HL-60/S4 treated with retinoic acid at 250 ng/mL for 4 days and 3 days (cell line): ENCODE results near the gene ANKS6.

Experiments
- in situ Hi-C: fragments of 300-500 bp; cut with MboI; formaldehyde crosslinking; loops from 2 replicates; pipeline ENCODE4 v1.7.0; 2022; ENCODE audit warnings: low sequenced_read_pairs

The ANKS6 gene

DNA sequence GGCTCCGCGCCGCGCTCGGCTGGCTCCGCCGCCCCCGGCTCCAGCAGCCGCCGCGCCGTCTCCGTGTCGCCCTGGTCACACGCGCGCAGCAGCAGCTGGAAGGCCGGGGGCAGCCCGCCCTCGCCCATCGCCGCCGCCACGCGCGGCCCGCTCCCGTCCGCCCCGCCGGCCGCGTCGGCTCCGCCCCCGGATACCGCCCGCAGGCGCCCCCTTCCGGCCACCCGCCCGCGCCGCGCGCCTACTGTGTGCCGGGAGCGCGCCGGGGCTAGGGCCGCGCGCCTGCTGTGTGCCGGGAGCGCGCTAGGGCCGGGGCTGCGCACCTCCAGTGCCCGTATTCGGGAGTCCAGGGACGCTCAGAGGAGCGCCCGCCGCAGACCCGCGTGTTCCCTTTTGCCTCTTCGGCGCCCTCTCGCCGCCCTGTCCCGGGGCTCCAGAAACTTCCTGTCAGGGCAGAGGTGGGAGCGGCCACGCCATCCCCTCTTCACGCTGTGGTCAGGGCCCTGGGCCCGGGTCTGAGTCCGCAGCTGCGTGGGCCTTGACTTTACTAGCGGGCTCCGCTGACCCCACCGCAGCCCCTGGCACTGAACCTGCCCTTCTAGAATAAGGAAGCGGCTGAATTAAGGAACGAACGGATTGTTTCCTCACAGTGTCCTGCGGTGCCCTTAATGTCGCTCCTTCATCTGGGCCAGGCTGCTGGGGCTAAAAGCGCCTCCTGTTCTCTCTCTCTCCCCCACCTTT lies at the start of gene ANKS6:
ANKS6 (minus strand) TSS at position 192 of the 738 bp plus-strand sequence; CDS start at position 128, 64 bp downstream.
- in situ Hi-C loops = no loop called here

DNA sequence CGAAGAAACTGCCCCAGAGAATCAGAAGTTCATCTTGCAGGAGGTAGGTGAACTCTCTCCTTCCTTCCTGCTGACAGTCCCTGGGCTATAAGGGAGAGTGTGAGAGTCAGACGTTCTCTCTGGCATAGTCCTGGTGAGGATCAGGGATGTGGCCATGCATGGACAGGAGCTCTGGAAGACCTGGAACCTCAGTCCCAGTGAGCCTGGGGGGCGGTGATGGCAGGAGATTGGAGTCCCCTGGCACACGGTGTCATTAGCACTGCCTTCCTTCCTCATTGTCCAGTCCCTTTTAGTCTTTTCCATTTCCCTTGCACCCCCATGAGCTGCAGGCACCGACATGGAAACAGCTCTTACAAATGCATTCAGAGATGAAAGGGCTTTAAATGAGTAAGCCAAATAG lies 49.7 kb upstream of the ANKS6 start:
- in situ Hi-C loops = loop anchor here (5.0 kb wide), 1 partner anchor 151 kb away; no protein-coding TSS in a partner anchor

DNA sequence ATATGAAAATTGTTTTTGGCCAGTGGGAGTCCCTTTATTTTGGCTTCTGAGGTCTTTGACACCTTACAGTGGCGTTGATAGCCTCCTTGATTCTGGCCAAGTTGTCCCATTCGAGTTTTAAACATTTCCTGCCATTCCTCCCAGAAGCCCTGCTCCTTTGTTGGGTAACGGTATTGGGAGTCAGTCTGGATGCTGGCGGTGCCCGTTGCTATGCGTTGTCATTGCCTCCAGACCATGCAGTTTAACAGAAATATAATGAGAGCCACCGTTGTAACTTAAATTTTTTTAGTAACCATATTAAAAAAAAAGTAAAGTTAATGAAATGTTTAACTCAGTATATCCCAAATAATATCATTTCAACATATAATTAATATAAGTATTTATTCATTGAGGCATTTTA lies 46.2 kb upstream of the ANKS6 start:
- in situ Hi-C loops = no loop called here

DNA sequence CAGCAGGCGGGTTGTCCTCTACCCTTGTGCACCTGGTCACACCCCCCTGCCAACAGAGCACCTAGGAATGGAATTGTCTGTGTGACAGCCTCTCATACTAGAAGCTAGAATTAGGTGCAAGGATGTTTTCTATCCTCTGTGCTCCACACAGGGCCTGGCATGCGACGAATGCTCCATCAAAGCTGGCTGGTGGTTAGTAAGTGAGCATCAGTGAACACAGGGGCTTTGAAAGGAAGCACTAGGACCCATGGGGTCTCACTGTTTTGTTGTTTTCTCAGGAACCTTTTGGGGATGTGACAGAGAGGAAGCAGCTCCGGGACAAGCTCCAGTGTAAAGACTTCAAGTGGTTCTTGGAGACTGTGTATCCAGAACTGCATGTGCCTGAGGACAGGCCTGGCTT lies 43.4 kb upstream of the ANKS6 start:
- in situ Hi-C loops = no loop called here

DNA sequence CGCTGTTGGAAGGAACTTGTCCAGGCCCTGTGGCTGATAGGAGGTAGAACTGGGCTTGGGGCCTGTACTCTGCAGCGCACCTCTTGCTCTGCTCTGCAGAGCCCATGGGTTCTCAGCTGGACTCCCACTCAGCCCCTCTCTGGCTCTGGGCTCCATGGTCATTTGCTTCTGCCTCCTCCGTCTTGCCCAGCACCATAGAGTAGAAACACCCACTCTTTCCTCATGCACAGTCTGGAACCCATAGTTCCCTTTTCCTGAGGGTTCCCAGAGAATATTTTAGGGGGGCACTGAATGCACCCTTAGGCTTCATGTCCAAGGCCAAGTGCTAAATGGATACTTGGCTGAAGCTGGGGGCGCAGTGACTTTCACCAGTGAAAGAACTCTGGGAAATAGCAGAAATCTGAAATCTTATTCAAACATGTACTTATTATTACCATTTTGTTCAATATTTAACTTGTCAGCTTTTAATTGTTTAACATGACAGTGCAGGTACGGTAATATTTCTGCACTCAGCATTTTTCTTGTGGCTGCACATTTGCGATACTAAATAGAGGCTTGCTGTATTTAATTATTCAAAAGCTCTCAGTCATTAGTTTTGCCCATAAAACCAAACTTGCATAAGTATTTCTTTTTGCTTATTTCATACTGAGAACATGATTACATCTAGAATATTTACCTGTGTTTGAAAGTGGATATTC lies 42.7 kb upstream of the ANKS6 start:
- in situ Hi-C loops = no loop called here

DNA sequence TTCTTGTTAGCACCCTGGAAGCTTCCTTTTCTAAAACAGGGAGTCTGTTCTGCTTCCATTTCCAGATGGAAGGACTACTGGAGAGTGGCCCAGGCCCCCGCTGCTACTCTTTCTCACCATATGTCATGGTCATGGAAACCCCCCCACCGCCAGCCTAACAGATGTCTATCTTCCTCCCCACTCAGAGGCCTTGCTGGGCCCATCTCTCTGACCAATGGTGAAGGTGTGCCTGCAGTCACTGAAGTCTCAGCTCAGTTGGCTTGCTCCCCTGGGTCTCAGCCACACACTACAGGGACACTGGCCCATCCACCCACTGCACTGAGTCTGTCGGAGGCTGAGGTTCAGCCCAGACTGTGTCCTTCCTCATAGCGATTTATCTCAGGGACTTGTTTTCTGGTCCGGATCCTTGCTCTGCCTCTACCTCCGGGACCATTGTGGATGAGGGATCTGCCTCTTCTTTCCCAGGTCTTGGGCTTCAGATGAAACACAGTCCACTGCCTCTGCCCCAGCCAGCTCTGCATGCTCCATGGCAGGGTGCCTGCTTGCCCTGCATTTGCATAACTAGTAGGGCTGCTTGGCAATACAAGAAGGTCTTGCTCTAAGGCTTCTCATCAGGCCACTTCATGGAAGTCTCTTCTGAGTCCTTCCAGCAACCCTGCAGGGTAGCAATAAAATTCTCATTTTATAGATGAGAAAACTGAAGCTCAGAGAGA lies 42.0 kb upstream of the ANKS6 start:
- in situ Hi-C loops = no loop called here

DNA sequence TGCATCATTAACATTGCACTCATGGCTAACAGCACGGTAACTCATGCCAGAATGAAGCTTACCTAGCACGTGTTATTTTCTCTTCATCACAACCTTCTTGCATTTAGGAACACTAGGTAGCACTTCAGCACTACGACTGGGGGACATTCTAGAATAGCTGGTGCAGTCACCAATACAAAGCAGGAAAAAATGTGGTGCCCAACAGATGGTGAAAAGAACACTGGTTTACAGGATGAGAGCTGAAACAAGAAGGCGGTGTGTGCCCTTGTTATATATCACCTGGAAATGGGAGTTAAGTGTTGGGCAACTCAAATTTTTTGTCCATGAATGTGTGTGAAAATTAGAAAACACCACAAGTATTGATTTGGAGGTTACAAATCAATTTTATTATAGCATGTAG lies 41.2 kb upstream of the ANKS6 start:
- in situ Hi-C loops = no loop called here

DNA sequence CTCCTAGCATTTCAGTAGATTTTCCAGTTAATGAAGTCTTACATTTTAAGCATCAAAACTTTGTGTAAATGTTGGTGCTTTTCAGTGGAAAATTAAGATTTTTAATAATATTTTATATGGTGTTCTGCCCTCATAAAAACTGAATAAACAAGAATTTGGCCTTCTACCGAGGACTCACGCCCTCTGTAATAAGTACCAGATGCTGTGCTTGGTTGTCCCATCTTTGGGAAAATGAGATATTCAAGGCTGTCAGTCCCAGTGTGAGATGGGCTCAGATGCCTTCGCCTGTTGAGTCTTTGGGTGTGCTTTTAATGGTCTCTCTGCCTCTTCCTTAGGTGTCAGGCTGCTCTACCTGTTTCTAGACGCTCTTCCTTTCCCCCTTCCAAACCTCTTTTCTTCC lies 39.9 kb upstream of the ANKS6 start:
- in situ Hi-C loops = no loop called here

DNA sequence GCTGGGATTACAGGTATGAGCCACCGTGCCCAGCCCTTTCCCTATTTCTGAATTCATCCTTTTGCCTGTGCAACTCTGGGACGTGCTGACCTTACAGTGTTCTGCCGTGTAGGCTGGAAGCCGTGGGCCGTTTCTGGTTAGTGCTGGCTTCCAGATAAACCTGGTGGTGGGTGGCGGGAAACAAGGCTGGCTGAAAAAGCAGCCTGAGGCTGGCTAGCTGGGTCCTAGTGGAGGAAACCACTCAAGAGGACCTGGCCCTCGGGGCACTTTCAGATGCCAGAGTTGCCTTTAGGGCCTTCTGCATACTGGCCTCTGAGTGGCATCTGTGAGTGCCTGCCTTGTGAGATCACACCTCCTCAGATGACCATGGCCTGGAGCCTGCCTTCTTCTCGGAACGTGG lies 38.0 kb upstream of the ANKS6 start:
- in situ Hi-C loops = no loop called here

DNA sequence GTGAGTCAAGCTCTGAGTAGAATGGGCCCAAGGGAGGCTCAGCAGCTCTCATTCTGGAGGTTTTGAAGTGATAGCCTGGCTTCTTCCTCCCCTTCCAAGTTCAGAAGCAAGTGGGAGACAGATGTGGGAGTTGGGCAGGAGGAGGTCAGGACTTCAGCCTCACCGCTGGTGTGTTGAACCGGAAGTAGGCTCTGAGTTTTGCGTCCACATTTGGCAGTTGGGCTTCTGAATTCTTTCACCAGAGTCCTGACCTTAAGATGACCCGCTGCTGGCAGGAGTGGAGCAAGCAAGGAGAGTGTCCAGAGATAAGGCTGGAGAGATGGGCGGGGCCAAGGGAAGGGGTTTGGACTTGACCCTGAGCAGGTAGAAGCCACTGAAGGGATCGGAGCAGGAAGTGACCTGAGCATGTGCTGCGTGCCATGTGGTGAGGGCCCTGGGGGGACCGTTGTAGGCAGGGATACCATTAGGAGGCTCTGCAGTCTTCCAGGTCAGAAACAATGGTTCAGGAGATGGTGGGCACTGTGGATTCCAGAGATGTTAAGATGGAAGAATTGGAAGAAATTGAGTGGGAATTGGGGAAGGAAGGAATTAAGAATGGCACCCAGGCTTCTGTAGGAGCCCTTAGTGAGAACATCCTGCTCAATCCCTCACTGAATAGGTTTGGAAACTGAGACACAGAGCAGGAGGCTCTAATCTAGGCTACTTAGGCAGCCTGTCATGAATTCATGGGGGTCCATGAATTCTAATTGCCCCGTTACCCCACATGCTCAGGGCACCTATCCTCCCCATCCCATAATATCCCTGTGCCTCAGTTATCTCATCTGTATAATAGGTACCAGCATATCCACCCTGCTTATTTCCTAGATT lies 37.0 kb upstream of the ANKS6 start:
- in situ Hi-C loops = no loop called here

DNA sequence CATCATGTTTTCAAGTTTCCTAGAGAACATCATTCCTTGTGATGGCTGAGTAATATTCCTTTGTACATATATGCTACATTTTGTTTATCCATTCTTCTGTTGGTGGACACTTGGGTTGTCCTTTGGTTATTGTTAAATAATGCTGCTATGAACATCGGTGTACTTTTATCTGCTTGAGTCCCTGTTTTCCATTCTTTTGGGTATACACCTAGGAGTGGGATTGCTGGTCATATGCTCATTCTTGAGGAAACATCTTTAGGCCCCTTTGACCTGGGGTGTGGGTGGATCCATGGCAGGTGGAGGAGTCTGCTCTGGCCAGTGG lies 36.4 kb upstream of the ANKS6 start:
- in situ Hi-C loops = no loop called here

DNA sequence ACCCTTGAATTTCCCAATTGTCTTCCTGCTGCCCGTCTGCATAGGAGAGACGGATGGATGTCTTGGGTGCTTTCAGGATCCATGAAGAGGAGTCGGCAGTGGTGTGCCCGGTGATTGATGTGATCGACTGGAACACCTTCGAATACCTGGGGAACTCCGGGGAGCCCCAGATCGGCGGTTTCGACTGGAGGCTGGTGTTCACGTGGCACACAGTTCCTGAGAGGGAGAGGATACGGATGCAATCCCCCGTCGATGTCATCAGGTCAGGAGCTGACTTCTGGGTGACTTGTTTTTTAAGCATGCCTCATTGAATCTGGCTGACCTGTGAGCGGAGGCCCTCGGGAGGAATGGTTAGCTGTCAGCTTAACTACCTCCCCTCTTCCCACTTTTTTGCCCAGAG lies 35.3 kb upstream of the ANKS6 start:
- in situ Hi-C loops = no loop called here

DNA sequence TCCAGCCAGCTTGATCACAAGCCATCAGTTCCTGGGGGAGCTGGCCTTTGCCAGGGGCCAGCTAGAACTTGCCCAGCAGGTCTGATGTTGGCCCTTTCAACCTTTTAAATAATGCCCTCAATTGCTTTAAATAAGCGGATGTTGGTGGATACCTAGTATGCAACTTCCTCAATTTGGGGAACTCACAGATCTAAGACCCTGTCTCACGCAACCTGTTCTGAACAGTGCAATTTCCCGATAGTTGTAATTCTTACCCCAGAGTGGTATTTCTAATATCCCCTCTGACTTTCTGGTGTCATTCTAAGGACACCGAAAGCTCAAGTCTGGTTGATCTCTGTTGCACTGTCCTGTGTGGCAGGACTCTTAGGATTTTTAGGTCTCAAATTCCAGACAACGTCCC lies 34.2 kb upstream of the ANKS6 start:
- in situ Hi-C loops = no loop called here

DNA sequence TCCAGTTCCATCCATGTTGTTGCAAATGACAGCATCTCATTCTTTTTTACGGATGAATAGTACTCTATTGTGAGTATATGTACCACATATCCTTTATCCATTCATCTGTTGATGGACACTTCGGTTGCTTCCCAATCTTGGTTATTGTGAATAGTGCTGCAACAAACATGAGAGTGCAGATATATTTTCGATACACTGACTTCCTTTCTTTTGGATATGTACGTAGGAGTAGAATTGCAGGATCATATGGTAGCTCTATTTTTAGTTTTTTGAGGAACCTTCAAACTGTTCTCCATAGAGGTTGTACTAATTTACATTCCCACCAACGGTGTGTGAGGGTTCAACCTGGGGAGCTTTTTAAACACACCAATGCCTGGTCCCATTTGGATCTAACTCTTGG lies 33.4 kb upstream of the ANKS6 start:
- in situ Hi-C loops = no loop called here

DNA sequence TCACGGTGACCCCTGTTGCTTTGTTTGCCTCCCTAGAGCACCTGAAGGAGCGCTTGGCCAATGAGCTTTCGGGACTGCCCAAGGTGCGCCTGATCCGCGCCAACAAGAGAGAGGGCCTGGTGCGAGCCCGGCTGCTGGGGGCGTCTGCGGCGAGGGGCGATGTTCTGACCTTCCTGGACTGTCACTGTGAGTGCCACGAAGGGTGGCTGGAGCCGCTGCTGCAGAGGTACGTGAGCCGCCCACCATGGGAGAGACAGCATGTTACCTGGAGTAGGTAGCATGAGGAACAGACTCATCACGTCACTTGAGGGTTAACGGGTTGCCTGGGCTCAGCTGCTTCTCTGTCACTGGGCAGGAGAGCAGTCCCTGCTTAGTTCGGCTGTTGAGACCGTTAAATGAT lies 30.4 kb upstream of the ANKS6 start:
- in situ Hi-C loops = no loop called here

DNA sequence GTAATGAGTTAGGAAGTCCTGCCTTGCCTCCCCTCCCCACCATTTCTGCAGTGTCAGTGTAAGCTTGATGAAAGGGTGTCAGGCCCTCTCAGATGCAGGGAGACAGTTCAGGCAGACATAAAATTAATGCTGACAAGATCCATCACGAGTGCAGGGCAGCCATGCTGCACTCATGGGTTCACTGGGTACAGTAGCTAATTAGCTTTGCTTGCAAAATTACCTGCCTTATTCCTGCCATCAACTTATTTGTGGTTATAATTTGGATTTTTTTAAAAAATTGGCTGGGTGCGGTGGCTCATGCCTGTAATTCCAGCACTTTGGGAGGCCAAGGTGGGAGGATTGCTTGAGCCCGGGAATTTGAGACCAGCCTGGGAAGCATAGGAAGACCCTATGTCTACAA lies 29.1 kb upstream of the ANKS6 start:
- in situ Hi-C loops = no loop called here

DNA sequence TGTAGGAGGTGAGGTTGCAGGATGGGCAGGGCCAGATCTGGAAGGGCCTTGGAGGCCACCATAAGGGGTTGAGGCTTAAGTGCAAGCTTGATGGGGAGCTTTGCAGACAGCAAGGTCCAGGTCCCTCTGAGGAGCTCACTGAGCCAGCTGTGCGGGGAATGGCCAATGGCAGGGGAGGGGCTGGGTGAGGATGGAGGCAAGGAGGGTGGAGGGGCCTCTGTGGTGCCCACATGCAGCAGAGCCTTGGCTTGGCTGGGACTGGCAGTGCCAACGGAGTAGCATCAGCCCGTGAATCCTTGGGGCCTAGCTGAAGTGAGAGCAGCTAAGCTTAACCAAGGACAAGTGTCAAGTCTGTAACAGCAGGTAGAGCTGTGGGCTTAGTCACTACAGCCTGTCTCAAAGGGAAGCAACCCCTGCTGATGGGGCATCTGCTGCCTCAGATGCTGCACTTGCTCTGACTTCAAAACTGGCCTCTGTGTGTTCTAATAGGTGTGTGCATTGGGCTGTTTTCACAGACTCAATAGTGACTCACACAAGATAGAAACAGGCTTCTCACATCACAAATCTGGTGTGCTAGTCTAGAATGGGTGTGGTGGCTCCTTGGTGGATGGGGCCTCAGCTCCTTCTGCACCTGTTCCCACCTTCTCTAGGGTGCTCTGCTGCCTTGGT lies 27.4 kb upstream of the ANKS6 start:
- in situ Hi-C loops = no loop called here

DNA sequence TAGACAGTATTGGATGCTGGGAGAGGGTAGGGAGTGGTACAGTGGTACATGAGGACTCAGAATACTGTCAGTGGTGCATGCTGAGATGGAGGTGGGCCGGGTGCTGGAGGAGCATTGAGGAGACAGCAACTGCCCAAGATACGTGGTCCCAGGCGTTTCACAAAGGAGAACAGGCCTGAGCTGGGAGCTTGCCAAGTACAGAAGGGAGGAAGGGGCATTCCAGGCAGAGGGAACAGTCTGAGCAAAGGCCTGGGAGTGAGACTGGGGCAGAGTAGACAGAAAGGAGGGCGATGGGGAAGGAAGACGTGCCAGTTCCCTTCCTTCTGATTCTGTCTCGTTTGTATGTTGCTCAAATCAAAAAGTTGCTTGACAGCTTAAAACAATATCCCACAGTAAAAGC lies 26.3 kb upstream of the ANKS6 start:
- in situ Hi-C loops = no loop called here

DNA sequence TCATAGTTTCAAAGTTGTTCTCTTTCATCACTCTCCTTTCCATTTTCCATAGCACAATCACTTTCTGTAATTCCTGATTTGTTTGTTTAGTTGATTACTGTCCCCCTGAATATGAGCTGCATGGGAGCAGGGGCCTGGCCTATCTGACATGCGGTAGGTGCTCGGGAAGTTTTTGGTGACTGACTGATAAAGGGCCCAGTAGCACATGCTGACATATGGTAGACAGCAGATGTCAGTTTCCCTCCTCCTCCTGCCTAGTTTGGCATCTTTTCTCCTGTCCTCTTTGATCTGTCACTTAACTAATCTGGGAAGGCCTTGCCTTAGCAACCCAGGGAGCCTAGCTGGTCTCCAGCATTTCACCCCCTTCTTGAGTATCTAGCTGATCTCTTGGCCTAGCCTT lies 25.5 kb upstream of the ANKS6 start:
- in situ Hi-C loops = no loop called here

DNA sequence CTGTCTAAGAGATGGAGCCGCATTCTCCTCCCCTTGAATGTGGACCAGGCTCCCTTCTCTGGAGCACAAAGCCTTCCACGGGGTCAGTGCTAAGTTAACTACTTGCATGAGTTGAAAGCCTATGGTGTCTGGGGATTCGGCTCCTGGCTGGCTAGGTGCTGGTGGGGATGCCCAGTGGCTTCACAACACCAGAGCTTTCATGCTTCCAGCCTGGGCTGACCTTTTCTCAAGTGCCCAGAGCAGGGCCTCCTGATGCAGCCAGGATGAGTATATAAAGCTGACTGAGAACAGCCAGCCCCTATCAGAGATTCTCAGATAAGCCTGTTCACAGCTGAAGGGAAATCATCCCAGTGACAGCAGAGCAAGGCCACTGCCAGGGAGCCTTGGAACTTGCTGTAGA lies 22.9 kb upstream of the ANKS6 start:
- in situ Hi-C loops = no loop called here

DNA sequence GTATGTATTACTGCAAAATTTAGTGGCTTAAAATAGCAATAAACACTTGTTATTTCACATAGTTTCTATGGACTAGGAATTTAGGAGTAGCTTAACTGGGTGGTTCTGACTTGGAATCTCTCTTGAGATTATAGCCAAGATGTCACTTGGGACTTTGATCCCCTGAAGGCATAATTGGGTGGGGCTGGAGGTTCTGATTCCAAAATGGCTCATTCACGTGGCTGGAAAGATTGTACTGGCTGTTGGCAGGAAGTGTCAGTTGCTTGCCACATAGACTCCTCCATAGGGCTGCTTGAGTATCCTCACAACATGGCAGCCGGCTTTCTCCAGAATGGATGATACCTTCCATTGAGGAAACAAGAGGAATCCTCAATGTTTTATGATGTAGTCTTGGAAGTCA lies 22.4 kb upstream of the ANKS6 start:
- in situ Hi-C loops = no loop called here
